C4-2B (cell line): ENCODE measurements around the gene GID8.

Experiments
- H3K27ac ChIP-seq: fragments of 450-650 bp; 2 replicates; pipeline ENCODE4 v1.5.1; 2017
- CTCF ChIP-seq: fragments of 450-650 bp; conservative IDR thresholded peaks from 2 replicates; pipeline ENCODE4 v1.5.1; 2017; ENCODE audit warnings: mild to moderate bottlenecking
- ZFX ChIP-seq: fragments of 450-650 bp; IDR thresholded peaks from 2 replicates; pipeline ENCODE4 v1.6.1; 2017

Gene GID8

GRCh38 chr20:62966212-62967148, 28.5 kb downstream of the GID8 start:
- no peak overlapping the region for H3K27ac ChIP-seq
- TF ChIP-seq CTCF (no peak), ZFX (no peak)

- TF ChIP-seq ZFX (no peak), CTCF (no peak)
- H3K27ac ChIP-seq, result no peak overlapping the region
Measured at GRCh38 chr20:62967149-62967501, 29.2 kb downstream of the GID8 start.

GRCh38 chr20:62967628-62968351, 29.8 kb downstream of the GID8 start:
- H3K27ac ChIP-seq, result no peak overlapping the region
- TF ChIP-seq CTCF (no peak), ZFX (no peak)

GRCh38 chr20:62968378-62969178, 30.6 kb downstream of the GID8 start:
- no peak overlapping the region for H3K27ac ChIP-seq
- no peak for TF ChIP-seq ZFX
- TF ChIP-seq CTCF, result no peak

GRCh38 chr20:62969179-62969760, 31.3 kb downstream of the GID8 start:
- TF ChIP-seq ZFX, result no peak
- TF ChIP-seq CTCF, result no peak
- H3K27ac ChIP-seq, result no peak overlapping the region

GRCh38 chr20:62969939-62970306, 32.0 kb downstream of the GID8 start:
- no peak overlapping the region for H3K27ac ChIP-seq
- TF ChIP-seq ZFX (no peak), CTCF (no peak)
